GM18907 (cell line): ENCODE data around the gene MYO1A.
"Not testable (repeated sequence)": the region's sequence is repeated elsewhere in the genome, so short reads cannot be mapped to it uniquely, and the experiment has no call there.

Experiments
- ATAC-seq: cut with Tn5 transposase; IDR thresholded peaks from one replicate; pipeline ENCODE4 v1.9.1; 2021; ENCODE audit warnings: mild to moderate bottlenecking, moderate library complexity; ENCODE audit not compliant: unreplicated experiment

Gene MYO1A

GRCh38 chr12:56996793-56997545 lies 53.0 kb downstream of the MYO1A start:
- no peak for ATAC-seq

DNA sequence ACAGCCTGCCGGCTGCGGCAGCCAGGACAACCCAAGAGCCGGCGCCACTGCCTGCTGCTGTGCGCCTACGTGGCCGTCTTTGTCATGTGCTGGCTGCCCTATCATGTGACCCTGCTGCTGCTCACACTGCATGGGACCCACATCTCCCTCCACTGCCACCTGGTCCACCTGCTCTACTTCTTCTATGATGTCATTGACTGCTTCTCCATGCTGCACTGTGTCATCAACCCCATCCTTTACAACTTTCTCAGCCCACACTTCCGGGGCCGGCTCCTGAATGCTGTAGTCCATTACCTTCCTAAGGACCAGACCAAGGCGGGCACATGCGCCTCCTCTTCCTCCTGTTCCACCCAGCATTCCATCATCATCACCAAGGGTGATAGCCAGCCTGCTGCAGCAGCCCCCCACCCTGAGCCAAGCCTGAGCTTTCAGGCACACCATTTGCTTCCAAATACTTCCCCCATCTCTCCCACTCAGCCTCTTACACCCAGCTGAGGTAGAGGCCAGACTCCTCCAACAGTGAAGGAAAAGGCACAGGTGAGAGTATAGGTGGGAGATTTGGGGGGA lies 53.9 kb downstream of the MYO1A start:
- ATAC-seq, result no peak

DNA sequence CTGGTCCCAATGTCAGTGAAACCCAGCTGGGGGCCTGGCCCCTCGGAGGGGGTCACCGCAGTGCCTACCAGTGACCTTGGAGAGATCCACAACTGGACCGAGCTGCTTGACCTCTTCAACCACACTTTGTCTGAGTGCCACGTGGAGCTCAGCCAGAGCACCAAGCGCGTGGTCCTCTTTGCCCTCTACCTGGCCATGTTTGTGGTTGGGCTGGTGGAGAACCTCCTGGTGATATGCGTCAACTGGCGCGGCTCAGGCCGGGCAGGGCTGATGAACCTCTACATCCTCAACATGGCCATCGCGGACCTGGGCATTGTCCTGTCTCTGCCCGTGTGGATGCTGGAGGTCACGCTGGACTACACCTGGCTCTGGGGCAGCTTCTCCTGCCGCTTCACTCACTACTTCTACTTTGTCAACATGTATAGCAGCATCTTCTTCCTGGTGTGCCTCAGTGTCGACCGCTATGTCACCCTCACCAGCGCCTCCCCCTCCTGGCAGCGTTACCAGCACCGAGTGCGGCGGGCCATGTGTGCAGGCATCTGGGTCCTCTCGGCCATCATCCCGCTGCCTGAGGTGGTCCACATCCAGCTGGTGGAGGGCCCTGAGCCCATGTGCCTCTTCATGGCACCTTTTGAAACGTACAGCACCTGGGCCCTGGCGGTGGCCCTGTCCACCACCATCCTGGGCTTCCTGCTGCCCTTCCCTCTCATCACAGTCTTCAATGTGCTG lies 54.6 kb downstream of the MYO1A start:
- no peak for ATAC-seq

DNA sequence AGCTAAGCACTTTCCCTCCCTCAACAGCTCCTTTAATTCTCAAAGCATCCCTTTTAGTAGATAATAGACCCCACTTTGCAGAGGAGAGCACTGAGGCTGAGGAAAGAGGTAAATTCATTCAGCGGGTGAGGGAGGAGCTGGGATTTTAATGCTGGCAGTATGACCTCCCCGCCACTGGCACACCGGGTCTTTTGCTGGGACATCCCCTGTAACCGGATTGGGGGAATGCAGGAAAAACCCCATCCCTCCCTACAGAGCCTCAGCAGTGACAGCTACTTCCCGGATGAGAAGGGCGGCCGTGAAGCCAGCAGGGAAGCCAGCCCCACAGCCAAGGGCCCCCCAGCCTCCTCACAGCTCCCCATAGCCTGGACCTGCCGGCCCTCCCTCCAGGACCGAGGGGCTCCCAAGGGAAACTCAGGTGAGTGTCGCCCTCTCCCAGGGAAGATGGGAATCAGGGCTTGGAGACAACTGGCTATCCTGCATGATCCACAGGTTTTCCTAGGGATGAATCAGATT lies 55.6 kb downstream of the MYO1A start:
- no peak for ATAC-seq

DNA sequence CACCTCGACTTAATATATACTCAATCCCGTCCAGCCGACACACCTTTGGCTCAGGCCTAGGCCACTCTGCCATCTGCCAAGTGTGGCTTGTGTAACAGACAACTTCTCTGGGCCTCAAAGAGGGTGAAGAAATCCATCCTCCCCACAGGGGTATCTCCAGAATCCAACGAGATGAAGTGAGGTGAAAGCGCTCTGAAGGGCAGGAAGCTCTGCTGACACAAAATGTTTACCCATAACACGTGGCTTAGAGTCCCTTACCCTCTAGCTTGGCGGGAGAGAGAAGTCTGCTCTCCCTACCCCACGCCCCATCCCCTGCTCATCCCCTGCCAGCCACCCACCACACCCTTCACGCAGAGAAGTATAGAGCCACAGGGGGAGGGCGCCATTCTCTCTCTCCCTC lies 56.6 kb downstream of the MYO1A start:
- no peak for ATAC-seq

GRCh38 chr12:56991319-56992246 lies 58.3 kb downstream of the MYO1A start:
- ATAC-seq, result no peak

- no peak for ATAC-seq
Observed at GRCh38 chr12:56990648-56991318, 59.1 kb downstream of the MYO1A start.

GRCh38 chr12:56989861-56990610 lies 59.9 kb downstream of the MYO1A start:
- no peak for ATAC-seq

GRCh38 chr12:56988207-56988739 lies 61.7 kb downstream of the MYO1A start:
- no peak for ATAC-seq

DNA sequence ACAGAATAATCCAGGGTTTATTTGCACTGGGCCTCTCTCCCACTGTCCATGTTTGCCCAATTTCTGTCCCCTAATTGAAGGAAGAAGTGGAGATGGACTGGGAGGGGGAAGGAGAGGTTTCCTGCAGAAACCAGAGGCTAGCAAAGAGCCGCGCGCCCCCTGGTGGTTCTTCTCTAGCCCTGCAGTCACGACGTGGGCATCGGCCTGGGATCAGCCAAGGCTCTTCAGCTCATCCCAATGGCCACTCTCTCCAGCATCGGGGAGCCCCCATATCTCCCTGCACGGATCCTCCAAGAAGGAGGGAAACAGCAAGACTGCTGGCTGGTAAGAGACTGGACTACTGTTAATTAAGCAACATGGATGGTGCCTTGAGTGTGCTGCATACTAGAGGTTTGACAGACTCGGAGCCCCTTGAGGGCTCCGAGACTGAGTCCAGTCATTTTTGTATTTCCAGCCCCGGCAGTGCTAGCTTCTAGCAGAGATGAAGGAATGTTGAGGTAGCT lies 62.3 kb downstream of the MYO1A start:
- peak; percentile 62 for ATAC-seq

DNA sequence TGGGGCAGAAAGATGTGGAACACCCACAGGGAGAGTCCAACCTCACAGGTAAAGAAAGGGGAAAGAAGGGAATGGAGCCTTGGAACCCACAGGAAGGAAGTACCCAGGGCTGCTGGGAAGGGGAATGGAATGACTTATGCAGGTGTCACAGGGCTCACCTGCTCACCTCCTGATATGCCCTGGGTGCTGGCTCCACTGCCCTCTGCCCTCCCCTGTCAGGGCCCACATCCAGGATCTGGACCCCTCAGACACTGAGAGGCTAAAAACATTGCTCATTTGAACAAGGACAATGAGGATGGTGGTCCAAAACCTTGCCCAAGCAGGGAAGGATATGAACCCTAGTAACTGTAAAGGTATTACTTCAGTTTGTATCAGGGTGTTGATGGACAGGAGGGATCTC lies 62.9 kb downstream of the MYO1A start:
- ATAC-seq, result no peak

GRCh38 chr12:56985714-56986113 lies 64.2 kb downstream of the MYO1A start:
- not testable (repeated sequence) for ATAC-seq

- ATAC-seq, result no peak
Observed at GRCh38 chr12:56983386-56983785, 66.5 kb downstream of the MYO1A start.

GRCh38 chr12:56982578-56983236 lies 67.2 kb downstream of the MYO1A start:
- ATAC-seq, result not testable (repeated sequence)

- ATAC-seq, result no peak
Observed at GRCh38 chr12:56980941-56981530, 68.9 kb downstream of the MYO1A start.

- ATAC-seq, result no peak
Observed at GRCh38 chr12:56980268-56980667, 69.7 kb downstream of the MYO1A start.

DNA sequence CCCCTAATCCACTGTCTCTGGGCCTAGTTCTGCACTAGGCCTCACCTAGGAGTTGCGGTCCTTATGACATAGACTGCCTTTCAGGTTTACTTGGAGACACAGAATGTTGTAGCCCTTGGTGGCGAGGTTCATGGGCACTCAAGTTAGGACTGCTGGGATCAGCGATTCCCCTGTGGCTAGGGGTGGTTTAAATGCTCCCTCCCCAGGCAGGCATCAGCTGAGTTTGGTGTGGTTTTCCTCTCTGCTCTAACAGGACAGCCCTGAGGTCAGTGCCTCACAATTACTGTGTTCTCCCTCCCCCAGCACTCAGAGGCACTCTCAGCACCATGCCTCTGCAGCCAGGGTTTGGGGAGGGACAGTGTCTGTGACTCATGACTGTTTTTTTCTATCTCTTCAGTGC lies 70.3 kb downstream of the MYO1A start:
- no peak for ATAC-seq
